Left hindlimb (tissue), 1 donor: ENCODE measurements around the gene CIZ1.

Experiments
- DNase-seq: peaks from one replicate; pipeline ENCODE4 v3.0.0-alpha.2; 2018

The CIZ1 gene

GRCh38 chr9:128211981-128212281 is 20.6 kb upstream of the CIZ1 start:
- no peak for DNase-seq

GRCh38 chr9:128211186-128211980 is 20.0 kb upstream of the CIZ1 start:
- DNase-seq: no peak

GRCh38 chr9:128208946-128209669 is 17.7 kb upstream of the CIZ1 start:
- DNase-seq: no peak

GRCh38 chr9:128208386-128208785 is 17.0 kb upstream of the CIZ1 start:
- no peak for DNase-seq

- DNase-seq: no peak
These were observed 15.8 kb upstream of the CIZ1 start for GRCh38 chr9:128206916-128207910.

GRCh38 chr9:128206484-128206883 is 15.1 kb upstream of the CIZ1 start:
- no peak for DNase-seq

- DNase-seq: no peak
These were observed 14.0 kb upstream of the CIZ1 start for GRCh38 chr9:128205296-128205944.

- DNase-seq: no peak
These were observed 13.5 kb upstream of the CIZ1 start for GRCh38 chr9:128204858-128205257.

- peak; percentile 81 for DNase-seq
These were observed 12.6 kb upstream of the CIZ1 start for GRCh38 chr9:128203707-128204551.

- DNase-seq: no peak
These were observed 11.8 kb upstream of the CIZ1 start, which contains the start of gene DNM1 for GRCh38 chr9:128203024-128203706. DNM1 (plus strand) TSS chr9:128203379; CDS start chr9:128203471, 92 bp downstream.

GRCh38 chr9:128202648-128203023 is 11.3 kb upstream of the CIZ1 start:
- DNase-seq: no peak

GRCh38 chr9:128201441-128202369 is 10.3 kb upstream of the CIZ1 start:
- no peak for DNase-seq

- no peak for DNase-seq
These were observed 2.2 kb upstream of the CIZ1 start for GRCh38 chr9:128193469-128194096.

GRCh38 chr9:128192601-128193371 is 1.4 kb upstream of the CIZ1 start:
- peak; percentile 85 for DNase-seq

- DNase-seq: no peak
These were observed 611 bp downstream of the CIZ1 start for GRCh38 chr9:128190516-128191405.

GRCh38 chr9:128190013-128190412 is 1.4 kb downstream of the CIZ1 start:
- no peak for DNase-seq

GRCh38 chr9:128188209-128188608 is 3.2 kb downstream of the CIZ1 start:
- DNase-seq: no peak

GRCh38 chr9:128187361-128187760 is 4.0 kb downstream of the CIZ1 start:
- no peak for DNase-seq
